Heart left ventricle (tissue), 16 donors: ENCODE results near the gene ORMDL1. TPM values are rescaled to one million over a fixed set of nuclear protein-coding genes. Genes with fewer than 3 reads are reported as not detected.

ENCODE experiments used
- ATAC-seq, 4 donors: fragments of 200-7000 bp; cut with Tn5 transposase; one replicate each; pipeline ENCODE4 v1.9.1; 2020 to 2022; ENCODE audit warnings: moderate library complexity in 4 of 4, mild to moderate bottlenecking in 3 of 4, moderate number of reproducible peaks in 1 of 4
- DNase-seq, 5 donors: peaks; one replicate each; pipeline ENCODE4 v3.0.0-alpha.2; 2020
- H3K27ac ChIP-seq, 12 donors: fragments of 200-600 bp; sonication (generic) in 4 of 12; one replicate each; pipeline versions ENCODE4 v1.5.0 to v1.8.0; 2016 to 2022; ENCODE audit warnings: mild to moderate bottlenecking in 2 of 12
- H3K27me3 ChIP-seq, 9 donors: fragments of 200-600 bp; sonication (generic) in 2 of 9; one replicate each; pipeline versions ENCODE4 v1.5.1 to v1.8.0; 2016 to 2022; ENCODE audit warnings: mild to moderate bottlenecking in 3 of 9
- H3K36me3 ChIP-seq, 9 donors: fragments of 200-600 bp; sonication (generic) in 2 of 9; one replicate each; pipeline versions ENCODE4 v1.5.0 to v1.8.0; 2018 to 2022; ENCODE audit warnings: mild to moderate bottlenecking in 2 of 9
- H3K4me1 ChIP-seq, 12 donors: fragments of 200-600 bp; sonication (generic) in 4 of 12; one replicate each; pipeline versions ENCODE4 v1.5.0 to v1.8.0; 2016 to 2022; ENCODE audit warnings: mild to moderate bottlenecking in 3 of 12
- H3K4me3 ChIP-seq, 12 donors: fragments of 200-600 bp; sonication (generic) in 4 of 12; one replicate each; pipeline versions ENCODE4 v1.5.0 to v1.8.0; 2017 to 2022; ENCODE audit warnings: mild to moderate bottlenecking in 9 of 12, moderate library complexity in 4 of 12
- H3K9me3 ChIP-seq, 12 donors: fragments of 200-600 bp; sonication (generic) in 4 of 12; one replicate each; pipeline versions ENCODE4 v1.5.0 to v1.8.0; 2016 to 2022; ENCODE audit warnings: mild to moderate bottlenecking in 1 of 12
- POLR2A ChIP-seq, 2 donors: fragments of 450-650 bp; IDR thresholded peaks; one replicate each; pipeline ENCODE4 v1.6.1; 2017; ENCODE audit warnings: antibody characterized with exemption in 2 of 2, mild to moderate bottlenecking in 2 of 2, moderate library complexity in 2 of 2
- intact Hi-C, 10 donors: fragments of 100-400 bp; cut with DNase I; formaldehyde crosslinking; loops; one replicate each; pipeline versions ENCODE4 v1.11.1 to v1.14.2; 2022
- polyA plus RNA-seq, 2 donors: library from polyadenylated mRNA; stranded (reverse); fragments of 200-250 nt; gene quantifications; one replicate each; pipeline ENCODE4 v1.2.3, GENCODE V29; 2013
- total RNA-seq, 9 donors: library from RNA; depleted of rRNA in 2 of 9; stranded (reverse); fragments of >200 nt in 2 of 9; fragmentation: NEBNext Ultra II Directional in 3 of 9; extraction: Animal tissue kit (Norgen Biotek cat#: 25700) in 3 of 9; gene quantifications; one replicate each; pipeline versions ENCODE4 v1.1.0 to v1.2.4, GENCODE V29; 2016 to 2023
- TF ChIP-seq, protein P1 (sequence below), 12 donors: fragments of 200-600 bp; sonication (generic) in 4 of 12; IDR thresholded peaks; one replicate each; pipeline versions ENCODE4 v1.5.0 to v1.8.0; 2018 to 2022; ENCODE audit warnings: antibody characterized with exemption in 12 of 12, mild to moderate bottlenecking in 5 of 12
- donor health status: ischemic (EF 13 %, LVEDD 7.1; RV severe dilation, severe dysfunction).
- donor health status: healthy with polysubstance abuse.
- donor health status: DM: no; HTN: yes; CAD: no.
- donor health status: DM: no; HTN: no; CAD: no.
- donor health status: ischemic (EF 25% LVEDD 6.9; RV normal size, moderate dysfunction).
- donor health status: ischemic (EF 25% LVEDD 5.7; RV mildly dilated, moderate dysfunction).
- donor health status: healthy.
- donor health status: DM: yes; HTN: yes; CAD: no.
- donor health status: ischemic (EF 35%, LVEDD 5.7; RV mildly dilated, moderate dysfunction).
- donor health status: nonischemic (EF 11% LVEDD 7.7; RV severe dilation, severe dysfunction).
- donor health status: DM: yes; HTN: yes; CAD: no.
- donor health status: PGD.
- donor health status: ischemic (EF 29% LVEDD 5.4; RV normal size, mild dysfunction).
- donor health status: nonischemic (EF 23%, LVEDD 6.1; RV moderate dilation, normal function).

Gene ORMDL1
- total and polyA plus RNA-seq, 11 donors = 14.3 to 40.3 (median 28.8) TPM

DNA sequence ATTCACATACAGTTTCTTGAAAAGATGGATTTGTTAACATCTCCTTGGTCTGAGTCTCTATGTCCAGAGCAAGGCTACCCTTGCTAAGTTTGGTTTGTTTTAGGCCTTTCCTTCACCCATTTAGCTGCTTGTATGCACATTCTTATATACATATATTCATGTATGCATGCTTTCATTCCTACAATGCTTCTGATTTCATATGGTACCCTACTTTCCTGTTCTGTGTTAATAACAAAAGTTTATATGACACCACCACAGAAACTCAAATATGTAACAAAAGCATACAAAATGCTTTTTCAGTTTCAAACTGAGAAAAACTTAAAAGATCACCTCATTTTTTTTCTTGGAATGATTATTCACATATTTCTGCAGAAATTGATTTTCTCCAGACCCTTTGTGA lies 60.9 kb downstream of the ORMDL1 start:
- ATAC-seq = no peak

More for the DNA sequence above, 60.9 kb downstream of the ORMDL1 start:
- Histone ChIP-seq H3K27me3 (no peaks in the 10 kb centered on the region), H3K4me1 (no peaks in the 10 kb centered on the region), H3K4me3 (no peak overlapping the region), H3K27ac (no peak overlapping the region), H3K9me3 (no peaks in the 10 kb centered on the region), H3K36me3 (peaks cover 0 to 31% (median 2%) of the 10 kb centered on the region in 9 donors)
- intact Hi-C loops = no loop called here
- no peak for DNase-seq
- TF ChIP-seq, protein P1, sequence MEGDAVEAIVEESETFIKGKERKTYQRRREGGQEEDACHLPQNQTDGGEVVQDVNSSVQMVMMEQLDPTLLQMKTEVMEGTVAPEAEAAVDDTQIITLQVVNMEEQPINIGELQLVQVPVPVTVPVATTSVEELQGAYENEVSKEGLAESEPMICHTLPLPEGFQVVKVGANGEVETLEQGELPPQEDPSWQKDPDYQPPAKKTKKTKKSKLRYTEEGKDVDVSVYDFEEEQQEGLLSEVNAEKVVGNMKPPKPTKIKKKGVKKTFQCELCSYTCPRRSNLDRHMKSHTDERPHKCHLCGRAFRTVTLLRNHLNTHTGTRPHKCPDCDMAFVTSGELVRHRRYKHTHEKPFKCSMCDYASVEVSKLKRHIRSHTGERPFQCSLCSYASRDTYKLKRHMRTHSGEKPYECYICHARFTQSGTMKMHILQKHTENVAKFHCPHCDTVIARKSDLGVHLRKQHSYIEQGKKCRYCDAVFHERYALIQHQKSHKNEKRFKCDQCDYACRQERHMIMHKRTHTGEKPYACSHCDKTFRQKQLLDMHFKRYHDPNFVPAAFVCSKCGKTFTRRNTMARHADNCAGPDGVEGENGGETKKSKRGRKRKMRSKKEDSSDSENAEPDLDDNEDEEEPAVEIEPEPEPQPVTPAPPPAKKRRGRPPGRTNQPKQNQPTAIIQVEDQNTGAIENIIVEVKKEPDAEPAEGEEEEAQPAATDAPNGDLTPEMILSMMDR (IDR thresholded peaks at IDR 0.05) = no peak
- TF ChIP-seq POLR2A (IDR thresholded peaks at IDR 0.05) = no peak

Other genes with a start within 250 kb of the ORMDL1 start
- gene SLC40A1, start 203.6 kb downstream of the ORMDL1 start, total RNA-seq = 100 to 1,000 TPM in 2 of 9 donors, 10 to 100 TPM in 7; 21.9 to 109 (median 42.9) TPM
- 10 to 100 TPM; 10.2 to 20.3 TPM for gene SLC40A1, start 203.6 kb downstream of the ORMDL1 start, polyA plus RNA-seq
- 10 to 100 TPM; 26.3 to 43.5 (median 32.4) TPM for gene ASNSD1, start 122.9 kb downstream of the ORMDL1 start, total RNA-seq
- 10 to 100 TPM; 30.3 to 46.0 TPM for gene ASNSD1, start 122.9 kb downstream of the ORMDL1 start, polyA plus RNA-seq
- gene ANKAR, start 109.7 kb downstream of the ORMDL1 start, total RNA-seq = 10 to 100 TPM in 1 of 9 donors, 1 to 10 TPM in 8; 1.8 to 10.1 (median 6.4) TPM
- gene ANKAR, start 109.7 kb downstream of the ORMDL1 start, polyA plus RNA-seq = 1 to 10 TPM in 1 of 2 donors, under 1 TPM in 1; 0.75 to 2.6 TPM
- 10 to 100 TPM in 2 of 9 donors, 1 to 10 TPM in 7; 6.8 to 11.0 (median 8.6) TPM for gene OSGEPL1, start 21.5 kb downstream of the ORMDL1 start, total RNA-seq
- 1 to 10 TPM; 5.7 to 5.9 TPM for gene OSGEPL1, start 21.5 kb downstream of the ORMDL1 start, polyA plus RNA-seq
- gene PMS1, start 111 bp upstream of the ORMDL1 start, total RNA-seq = 10 to 100 TPM in 5 of 9 donors, 1 to 10 TPM in 4; 6.4 to 16.7 (median 10.7) TPM
- 1 to 10 TPM; 6.2 to 7.8 TPM for gene PMS1, start 111 bp upstream of the ORMDL1 start, polyA plus RNA-seq